Colonic mucosa (tissue), 4 donors: Measurements from ENCODE around the gene C19orf73. TPM values are rescaled to one million over a fixed set of nuclear protein-coding genes. Genes with fewer than 3 reads are reported as not detected.

Experiments used
- DNase-seq: peaks from one replicate; pipeline ENCODE4 v3.0.0-alpha.2; 2020
- H3K27ac ChIP-seq: fragments of 200-600 bp; one replicate; pipeline ENCODE4 v1.8.0; 2021
- H3K27me3 ChIP-seq: fragments of 200-600 bp; one replicate; pipeline ENCODE4 v1.8.0; 2021
- H3K36me3 ChIP-seq: fragments of 200-600 bp; one replicate; pipeline ENCODE4 v1.8.0; 2021
- H3K4me1 ChIP-seq: fragments of 200-600 bp; one replicate; pipeline ENCODE4 v1.8.0; 2021; ENCODE audit warnings: mild to moderate bottlenecking
- H3K4me3 ChIP-seq: fragments of 200-600 bp; one replicate; pipeline ENCODE4 v1.8.0; 2021
- H3K9ac ChIP-seq, 2 donors: one replicate each; pipeline ENCODE4 v1.7.0; 2013; ENCODE audit warnings: control low read depth in 2 of 2, low read depth in 2 of 2, low read length in 2 of 2
- H3K9me3 ChIP-seq: fragments of 200-600 bp; one replicate; pipeline ENCODE4 v1.8.0; 2021
- intact Hi-C: fragments of 100-400 bp; cut with DNase I; formaldehyde crosslinking; loops from one replicate; pipeline ENCODE4 v1.14.1; 2022
- total RNA-seq, 2 donors: library from RNA; stranded (reverse); fragmentation: NEBNext Ultra II Directional in 1 of 2; extraction: Animal tissue kit (Norgen Biotek cat#: 25700) in 1 of 2; gene quantifications; one replicate each; pipeline ENCODE4 v1.2.1, GENCODE V29; 2021
- TF ChIP-seq, protein P1 (sequence below): fragments of 200-600 bp; IDR thresholded peaks from one replicate; pipeline ENCODE4 v1.8.0; 2022; ENCODE audit warnings: antibody characterized with exemption, mild to moderate bottlenecking
- donor health status: healthy.
- donor health status: DM: no; HTN: no; CAD: no.
- donor health status: DM: no; HTN: no; CAD: no.

The C19orf73 gene
- total RNA-seq, 2 donors from 2014 or later: 3.5 to 4.8 TPM

- no peaks in the 10 kb centered on the region for H3K27me3 ChIP-seq
- no peaks in the 10 kb centered on the region for H3K36me3 ChIP-seq
- H3K4me1 ChIP-seq: peaks cover 11% of the 10 kb centered on the region
- H3K9ac ChIP-seq: peak overlapping the region in 1 of 2 donors; percentile 14
- peak overlapping the region; percentile 12 for H3K27ac ChIP-seq
- no peak for DNase-seq
- no peak overlapping the region for H3K4me3 ChIP-seq
- TF ChIP-seq, protein P1, sequence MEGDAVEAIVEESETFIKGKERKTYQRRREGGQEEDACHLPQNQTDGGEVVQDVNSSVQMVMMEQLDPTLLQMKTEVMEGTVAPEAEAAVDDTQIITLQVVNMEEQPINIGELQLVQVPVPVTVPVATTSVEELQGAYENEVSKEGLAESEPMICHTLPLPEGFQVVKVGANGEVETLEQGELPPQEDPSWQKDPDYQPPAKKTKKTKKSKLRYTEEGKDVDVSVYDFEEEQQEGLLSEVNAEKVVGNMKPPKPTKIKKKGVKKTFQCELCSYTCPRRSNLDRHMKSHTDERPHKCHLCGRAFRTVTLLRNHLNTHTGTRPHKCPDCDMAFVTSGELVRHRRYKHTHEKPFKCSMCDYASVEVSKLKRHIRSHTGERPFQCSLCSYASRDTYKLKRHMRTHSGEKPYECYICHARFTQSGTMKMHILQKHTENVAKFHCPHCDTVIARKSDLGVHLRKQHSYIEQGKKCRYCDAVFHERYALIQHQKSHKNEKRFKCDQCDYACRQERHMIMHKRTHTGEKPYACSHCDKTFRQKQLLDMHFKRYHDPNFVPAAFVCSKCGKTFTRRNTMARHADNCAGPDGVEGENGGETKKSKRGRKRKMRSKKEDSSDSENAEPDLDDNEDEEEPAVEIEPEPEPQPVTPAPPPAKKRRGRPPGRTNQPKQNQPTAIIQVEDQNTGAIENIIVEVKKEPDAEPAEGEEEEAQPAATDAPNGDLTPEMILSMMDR: no peak
- intact Hi-C loops: no loop called here
- no peaks in the 10 kb centered on the region for H3K9me3 ChIP-seq
Observed at GRCh38 chr19:49161987-49162386, 43.0 kb upstream of the C19orf73 start.

- no peak overlapping the region for H3K27ac ChIP-seq
Observed at GRCh38 chr19:49160450-49161189, 41.7 kb upstream of the C19orf73 start.

GRCh38 chr19:49157445-49158224, 38.7 kb upstream of the C19orf73 start, which contains the start of gene TRPM4:
Gene TRPM4, plus strand, starts transcription at chr19:49157792. Its CDS starts 75 bp downstream, at chr19:49157867.
- TF ChIP-seq, protein P1: no peak
- Histone ChIP-seq H3K27me3 (no peaks in the 10 kb centered on the region), H3K36me3 (no peaks in the 10 kb centered on the region), H3K4me3 (peak within 1 kb of the TSS; percentile 83), H3K9ac (peak within 1 kb of the TSS; percentile 86 to 88), H3K27ac (peak within 1 kb of the TSS; percentile 95), H3K4me1 (peaks cover 4% of the 10 kb centered on the region), H3K9me3 (no peaks in the 10 kb centered on the region)
- DNase-seq: peak; percentile 98
- intact Hi-C loops: loop anchor here (5.0 kb wide), 1 partner anchor 40 kb away; no protein-coding TSS in a partner anchor

More at GRCh38 chr19:49160450-49161189, 41.7 kb upstream of the C19orf73 start:
- TF ChIP-seq, protein P1: no peak
- no peaks in the 10 kb centered on the region for H3K27me3 ChIP-seq
- no peak for DNase-seq
- H3K9ac ChIP-seq: peak overlapping the region in 1 of 2 donors; percentile 66
- intact Hi-C loops: no loop called here
- H3K9me3 ChIP-seq: no peaks in the 10 kb centered on the region
- no peaks in the 10 kb centered on the region for H3K36me3 ChIP-seq
- no peak overlapping the region for H3K4me3 ChIP-seq
- H3K4me1 ChIP-seq: peaks cover 6% of the 10 kb centered on the region

DNA sequence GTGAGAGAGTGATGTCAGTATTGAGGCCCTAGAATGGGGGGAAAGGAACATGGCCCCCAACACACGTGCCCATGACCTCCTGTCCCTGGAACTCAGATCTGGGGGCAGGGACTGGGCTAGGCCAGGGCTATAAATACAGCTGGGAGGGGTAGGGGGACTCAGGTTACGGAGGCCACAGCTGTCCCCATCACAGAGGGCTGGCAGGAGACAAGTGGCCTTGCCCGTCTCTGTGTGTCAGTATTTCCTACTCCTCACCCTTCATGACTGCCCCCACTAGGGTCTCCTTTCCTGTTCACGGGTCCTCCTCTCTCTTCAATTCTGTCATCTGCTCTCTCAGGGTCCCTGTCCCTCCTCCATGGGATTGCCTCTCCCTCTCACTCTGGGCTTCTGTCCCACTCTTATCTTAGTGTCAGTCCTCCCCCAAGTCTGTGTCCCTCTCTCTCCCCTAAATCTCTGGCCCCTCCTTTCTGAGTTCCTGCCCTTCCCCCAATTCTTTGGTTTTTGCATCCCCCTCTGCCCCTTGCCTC, 36.9 kb upstream of the C19orf73 start:
- Histone ChIP-seq H3K4me3 (no peak overlapping the region), H3K27me3 (no peaks in the 10 kb centered on the region), H3K4me1 (peaks cover 2% of the 10 kb centered on the region), H3K27ac (no peak overlapping the region), H3K9me3 (no peaks in the 10 kb centered on the region), H3K9ac (no peak overlapping the region), H3K36me3 (no peaks in the 10 kb centered on the region)
- intact Hi-C loops: loop anchor here (5.0 kb wide), 1 partner anchor 41 kb away; no protein-coding TSS in a partner anchor
- DNase-seq: no peak
- TF ChIP-seq, protein P1: no peak
